AG04449 (cell line): ENCODE results near the gene DDX24.

Experiments used
- CTCF ChIA-PET: fragments of 350-600 bp; formaldehyde crosslinking; extraction: SDS; loops from one replicate; lab custom pipeline; 2021; ENCODE audit warnings: antibody characterized with exemption; lab: Yijun Ruan, JAX
- POLR2A ChIA-PET: fragments of 400-600, 350-600 bp; formaldehyde crosslinking; extraction: SDS; loops from one replicate; lab custom pipeline; 2020; ENCODE audit warnings: antibody characterized with exemption, inconsistent platforms; lab: Yijun Ruan, JAX
- DNase-seq: peaks from one replicate; pipeline ENCODE4 v3.0.0-alpha.2; 2010; ENCODE audit warnings: low read depth, low spot score
- H3K4me3 ChIP-seq: 2 replicates; pipeline ENCODE4 v1.5.1; 2011; ENCODE audit warnings: low read depth, mild to moderate bottlenecking, control low read depth, low read length
- CTCF ChIP-seq: IDR thresholded peaks from one replicate; pipeline ENCODE4 v1.5.1; 2011; ENCODE audit warnings: mild to moderate bottlenecking, moderate library complexity, low read length, control low read depth, inconsistent platforms; ENCODE audit not compliant: insufficient read depth; ENCODE audit errors: missing control alignments

The DDX24 gene

GRCh38 chr14:94038921-94039629 is 41.9 kb downstream of the DDX24 start:
- TF ChIP-seq CTCF, result no peak
- DNase-seq, result no peak
- ChIA-PET CTCF (interaction anchor here (1.0 to 11.1 kb wide), 8 partner anchors 10 to 141 kb away, joined by 4 to 348 read pairs (median 88); partner anchors contain the start of genes IFI27L2 and OTUB2), POLR2A (no interaction called here)
- H3K4me3 ChIP-seq, result no peak overlapping the region

- H3K4me3 ChIP-seq, result no peak overlapping the region
- TF ChIP-seq CTCF, result no peak
- ChIA-PET CTCF (interaction anchor here (0.7 to 11.1 kb wide), 12 partner anchors 11 to 448 kb away, joined by 3 to 348 read pairs (median 9); partner anchors contain the start of genes DDX24, IFI27L1, IFI27L2 and OTUB2), POLR2A (no interaction called here)
- DNase-seq, result no peak
Observed at GRCh38 chr14:94038510-94038909, 42.5 kb downstream of the DDX24 start.

GRCh38 chr14:94037954-94038353 is 43.0 kb downstream of the DDX24 start:
- ChIA-PET CTCF (interaction anchor here (0.7 to 11.1 kb wide), 16 partner anchors 11 to 448 kb away, joined by 3 to 348 read pairs (median 11); partner anchors contain the start of genes DDX24, IFI27L1, IFI27L2 and OTUB2), POLR2A (no interaction called here)
- no peak for TF ChIP-seq CTCF
- no peak overlapping the region for H3K4me3 ChIP-seq
- no peak for DNase-seq

- DNase-seq, result no peak
- peak; percentile 87 for TF ChIP-seq CTCF
- POLR2A ChIA-PET, result interaction anchor here (0.5 kb wide), 1 partner anchor 119 kb away, joined by 3 read pairs; no protein-coding TSS in a partner anchor
- no peak overlapping the region for H3K4me3 ChIP-seq
- CTCF ChIA-PET, result interaction anchor here (0.6 to 11.1 kb wide), 36 partner anchors 13 to 450 kb away, joined by 3 to 348 read pairs (median 5); partner anchors contain the start of genes ASB2, IFI27, IFI27L2 and OTUB2
Observed at GRCh38 chr14:94036313-94037167, 44.5 kb downstream of the DDX24 start.

- DNase-seq, result no peak
- no peak for TF ChIP-seq CTCF
- ChIA-PET POLR2A (no interaction called here), CTCF (interaction anchor here (1.1 to 11.1 kb wide), 16 partner anchors 12 to 273 kb away, joined by 3 to 348 read pairs (median 9); partner anchors contain the start of genes IFI27L2 and OTUB2)
- H3K4me3 ChIP-seq, result no peak overlapping the region
Observed at GRCh38 chr14:94034886-94035285, 46.1 kb downstream of the DDX24 start.
